Measurements from ENCODE around the gene SNRNP40. TPM values are rescaled to one million over a fixed set of nuclear protein-coding genes. Genes with fewer than 3 reads are reported as not detected.

SNRNP40 gene
- polyA plus RNA-seq, 1 donor (not counting 4 experiments of a cell fraction or from before 2014, with no cell fraction given): 57.4 TPM

- H3K9me3 ChIP-seq (ENCODE audit: control insufficient read depth, low read depth, low read length): no peaks in the 10 kb centered on the region
- peaks cover 7% of the 10 kb centered on the region for H3K4me1 ChIP-seq (ENCODE audit: control insufficient read depth, extremely low read depth, insufficient read depth, low read length)
- peaks cover 2% of the 10 kb centered on the region for H3K79me2 ChIP-seq (ENCODE audit: control insufficient read depth, insufficient read depth, low read length)
- H3K36me3 ChIP-seq (ENCODE audit: control insufficient read depth in 2 of 2, extremely low read depth in 1 of 2, insufficient read depth in 2 of 2, low read length in 2 of 2): peaks cover 18% of the 10 kb centered on the region in 2 experiments
- no peaks in the 10 kb centered on the region for H3K27me3 ChIP-seq (ENCODE audit: control insufficient read depth, extremely low read depth, insufficient read depth, low read length)
- dilution Hi-C loops (cut with MboI; ENCODE audit: extremely low pct_ligation_motif_present, low sequenced_read_pairs): no loop called here
- no peak overlapping the region for H2AFZ ChIP-seq (ENCODE audit: control insufficient read depth, low read length)
- no peak overlapping the region for H3K9ac ChIP-seq (ENCODE audit: control insufficient read depth, extremely low read depth, insufficient read depth, low read length)
- TF ChIP-seq EZH2 (IDR thresholded peaks at IDR 0.05; ENCODE audit: low read length) (no peak), CTCF (optimal IDR thresholded peaks at IDR 0.05 in 1 of 3, IDR thresholded peaks at IDR 0.05 in 1 of 3, conservative IDR thresholded peaks at IDR 0.05 in 1 of 3; ENCODE audit: extremely low read depth in 1 of 3, insufficient read depth in 2 of 3, low read length in 3 of 3) (no peak)
- no peak for DNase-seq (ENCODE audit: low read depth, low spot score)
- H3K9me1 ChIP-seq (ENCODE audit: control insufficient read depth, extremely low read depth, insufficient read depth, low read length): no peaks in the 10 kb centered on the region
- H3K4me2 ChIP-seq (ENCODE audit: control insufficient read depth, extremely low read depth, insufficient read depth, low read depth, low read length): peak overlapping the region; percentile 23
- no peaks in the 10 kb centered on the region for H4K20me1 ChIP-seq (ENCODE audit: control insufficient read depth, extremely low read depth, insufficient read depth, low read length)
- FAIRE-seq: peak; percentile 62
- no peak overlapping the region for H3K4me3 ChIP-seq (ENCODE audit: control insufficient read depth in 2 of 3, extremely low read depth in 1 of 3, insufficient read depth in 2 of 3, low read depth in 1 of 3, low read length in 3 of 3)
- no peak overlapping the region for H3K27ac ChIP-seq (ENCODE audit: control insufficient read depth, insufficient read depth, low read length)
Observed at GRCh38 chr1:31273619-31274018, 23.0 kb downstream of the SNRNP40 start.

DNA sequence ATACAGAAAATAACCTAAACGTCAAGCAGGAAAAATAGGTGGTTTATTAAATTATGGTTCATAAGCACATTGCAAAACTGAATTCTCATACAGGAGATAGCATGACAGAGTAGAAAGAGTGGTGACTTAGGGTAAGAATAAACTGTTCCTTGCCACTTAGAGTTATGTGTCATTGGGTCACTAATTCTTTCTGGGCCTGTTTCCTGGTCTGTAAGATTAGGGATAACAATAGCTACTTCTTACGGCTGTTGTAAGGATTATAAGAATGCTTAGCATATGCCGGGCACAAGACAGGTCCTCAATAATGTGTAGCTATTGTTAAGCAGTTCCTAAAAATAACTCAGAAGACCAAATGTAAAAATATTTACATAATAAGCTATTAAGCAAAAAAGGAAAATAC, 24.2 kb downstream of the SNRNP40 start:
- no peaks in the 10 kb centered on the region for H3K27me3 ChIP-seq (ENCODE audit: control insufficient read depth, extremely low read depth, insufficient read depth, low read length)
- H3K9ac ChIP-seq (ENCODE audit: control insufficient read depth, extremely low read depth, insufficient read depth, low read length): no peak overlapping the region
- no peaks in the 10 kb centered on the region for H3K9me1 ChIP-seq (ENCODE audit: control insufficient read depth, extremely low read depth, insufficient read depth, low read length)
- H3K9me3 ChIP-seq (ENCODE audit: control insufficient read depth, low read depth, low read length): no peaks in the 10 kb centered on the region
- no peak overlapping the region for H3K4me2 ChIP-seq (ENCODE audit: control insufficient read depth, extremely low read depth, insufficient read depth, low read depth, low read length)
- FAIRE-seq: no peak
- peaks cover 19 to 20% of the 10 kb centered on the region in 2 experiments for H3K36me3 ChIP-seq (ENCODE audit: control insufficient read depth in 2 of 2, extremely low read depth in 1 of 2, insufficient read depth in 2 of 2, low read length in 2 of 2)
- H3K79me2 ChIP-seq (ENCODE audit: control insufficient read depth, insufficient read depth, low read length): peaks cover 2% of the 10 kb centered on the region
- dilution Hi-C loops (cut with MboI; ENCODE audit: extremely low pct_ligation_motif_present, low sequenced_read_pairs): no loop called here
- no peak overlapping the region for H2AFZ ChIP-seq (ENCODE audit: control insufficient read depth, low read length)
- DNase-seq (ENCODE audit: low read depth, low spot score): no peak
- H3K4me3 ChIP-seq (ENCODE audit: control insufficient read depth in 2 of 3, extremely low read depth in 1 of 3, insufficient read depth in 2 of 3, low read depth in 1 of 3, low read length in 3 of 3): no peak overlapping the region
- no peaks in the 10 kb centered on the region for H4K20me1 ChIP-seq (ENCODE audit: control insufficient read depth, extremely low read depth, insufficient read depth, low read length)
- TF ChIP-seq CTCF (optimal IDR thresholded peaks at IDR 0.05 in 1 of 3, IDR thresholded peaks at IDR 0.05 in 1 of 3, conservative IDR thresholded peaks at IDR 0.05 in 1 of 3; ENCODE audit: extremely low read depth in 1 of 3, insufficient read depth in 2 of 3, low read length in 3 of 3): no peak
- no peak for TF ChIP-seq EZH2 (IDR thresholded peaks at IDR 0.05; ENCODE audit: low read length)
- H3K4me1 ChIP-seq (ENCODE audit: control insufficient read depth, extremely low read depth, insufficient read depth, low read length): peaks cover 7% of the 10 kb centered on the region
- no peak overlapping the region for H3K27ac ChIP-seq (ENCODE audit: control insufficient read depth, insufficient read depth, low read length)

Measured in keratinocyte (primary cell).